Activated T-helper 2 cell treated with anti-CD3 and anti-CD28 coated beads, Interferon-gamma antibody, Interleukin-2, Interleukin-4, amounts not matched to agents 10 μg/mL and 5 μg/mL and 100 μg/mL, durations not matched to agents 14 hours and 24 hours and 36 hours (primary cell): ENCODE measurements around the gene XPC. TPM values are rescaled to one million over a fixed set of nuclear protein-coding genes. Genes with fewer than 3 reads are reported as not detected.

ENCODE experiments used
- DNase-seq: peaks from one replicate; pipeline ENCODE4 v3.0.0; 2021; ENCODE audit warnings: low spot score
- H3K27ac Mint-ChIP-seq: one replicate; pipeline ENCODE4 v1.8.0; 2021; ENCODE audit warnings: mixed read lengths
- H3K27me3 Mint-ChIP-seq: one replicate; pipeline ENCODE4 v1.8.0; 2021; ENCODE audit warnings: low read depth, mixed read lengths
- H3K36me3 Mint-ChIP-seq: one replicate; pipeline ENCODE4 v1.8.0; 2021; ENCODE audit warnings: low read depth, mixed read lengths
- H3K4me1 Mint-ChIP-seq: one replicate; pipeline ENCODE4 v1.8.0; 2021; ENCODE audit warnings: low read depth, mixed read lengths
- H3K4me3 Mint-ChIP-seq: one replicate; pipeline ENCODE4 v1.8.0; 2021; ENCODE audit warnings: low read depth, mild to moderate bottlenecking, moderate library complexity, mixed read lengths
- H3K9me3 Mint-ChIP-seq: one replicate; pipeline ENCODE4 v1.8.0; 2021; ENCODE audit warnings: mixed read lengths
- intact Hi-C: fragments of 100-400 bp; cut with micrococcal nuclease; formaldehyde crosslinking; loops from one replicate; pipeline ENCODE4 v1.15.1; 2023
- total RNA-seq: library from RNA; stranded (reverse); gene quantifications from 2 replicates; pipeline ENCODE4 v1.2.3, GENCODE V29; 2022

XPC gene
- total RNA-seq, 1 donor from 2014 or later: 33.2 TPM

DNA sequence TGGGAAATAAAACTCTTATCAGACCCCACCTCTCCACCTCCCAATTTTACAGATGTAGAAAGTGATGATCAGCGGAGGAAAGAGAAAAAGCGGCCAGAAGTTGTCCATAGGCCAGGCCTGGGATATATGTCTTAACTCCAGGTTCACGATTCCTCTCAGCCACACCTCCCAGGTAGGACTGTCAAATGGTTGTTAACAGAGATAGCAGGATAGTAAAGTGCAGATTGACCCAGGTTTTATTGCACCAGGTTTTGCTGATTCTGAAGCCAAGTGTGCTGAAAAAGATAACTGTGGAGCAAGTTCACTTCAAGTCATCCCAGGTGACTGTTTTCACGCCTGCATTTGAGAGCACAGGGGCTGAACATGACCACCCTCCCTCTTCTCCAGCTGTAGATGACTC lies 36.4 kb upstream of the XPC start:
- H3K9me3 Mint-ChIP-seq: no peaks in the 10 kb centered on the region
- no peaks in the 10 kb centered on the region for H3K4me1 Mint-ChIP-seq
- H3K4me3 Mint-ChIP-seq: no peak overlapping the region
- no peak for DNase-seq
- no peak overlapping the region for H3K27ac Mint-ChIP-seq
- intact Hi-C loops: no loop called here
- H3K36me3 Mint-ChIP-seq: no peaks in the 10 kb centered on the region
- H3K27me3 Mint-ChIP-seq: peaks cover 2% of the 10 kb centered on the region

DNA sequence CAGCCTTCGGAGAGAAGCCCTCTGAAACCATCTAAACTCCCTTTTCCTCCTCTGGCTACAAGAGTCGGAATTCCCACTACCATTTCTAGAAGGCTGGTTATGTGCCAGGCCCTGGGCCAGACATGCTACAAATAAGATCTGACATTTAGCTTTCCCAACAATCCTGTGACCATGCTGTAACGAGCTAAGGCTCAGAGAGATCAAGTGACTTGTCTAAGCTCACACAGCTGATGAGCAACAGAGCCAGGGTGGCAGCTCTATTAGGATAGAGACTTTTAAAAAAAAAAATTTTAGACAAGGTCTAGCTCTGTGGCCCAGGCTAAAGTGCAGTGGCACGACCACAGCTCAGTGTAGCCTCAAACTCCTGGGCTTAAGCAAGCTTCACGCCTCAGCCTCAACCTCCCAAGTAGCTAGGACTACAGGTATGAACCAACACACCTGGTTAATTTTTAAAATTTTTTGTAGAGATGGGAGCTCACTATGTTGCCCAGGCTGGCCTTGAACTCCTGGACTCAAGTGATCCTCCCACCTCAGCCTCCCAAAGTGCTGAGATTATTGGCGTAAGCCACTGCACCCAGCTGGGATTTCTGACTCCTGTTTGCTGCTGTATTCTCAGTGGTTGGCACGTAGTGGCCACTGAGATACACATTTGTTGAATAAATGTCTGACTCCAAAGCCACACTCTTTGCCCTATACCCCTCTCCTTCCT lies 34.8 kb upstream of the XPC start:
- intact Hi-C loops: no loop called here
- H3K4me1 Mint-ChIP-seq: no peaks in the 10 kb centered on the region
- no peak overlapping the region for H3K27ac Mint-ChIP-seq
- no peaks in the 10 kb centered on the region for H3K36me3 Mint-ChIP-seq
- H3K9me3 Mint-ChIP-seq: no peaks in the 10 kb centered on the region
- peaks cover 2% of the 10 kb centered on the region for H3K27me3 Mint-ChIP-seq
- no peak for DNase-seq
- H3K4me3 Mint-ChIP-seq: no peak overlapping the region

DNA sequence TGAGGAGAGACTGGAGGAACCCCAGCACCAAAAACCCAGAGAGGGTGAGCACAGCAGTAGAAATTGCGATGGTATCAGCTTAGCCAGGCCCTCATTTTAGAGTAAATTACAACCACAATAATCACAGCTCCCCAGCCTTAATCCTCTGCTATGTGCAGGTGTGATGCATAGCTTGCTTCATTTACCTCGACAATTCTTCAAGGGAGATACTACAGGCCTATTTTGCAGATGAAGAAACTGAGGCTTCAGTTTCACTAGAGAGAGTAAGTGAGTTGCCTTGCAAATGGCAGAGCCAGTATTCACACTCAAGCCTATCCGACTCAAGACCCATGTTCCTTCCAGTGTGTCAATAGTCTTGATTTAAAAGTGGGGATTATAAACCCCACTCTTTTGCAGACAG lies 33.6 kb upstream of the XPC start:
- Mint-ChIP-seq H3K27me3 (peaks cover 2% of the 10 kb centered on the region), H3K4me3 (no peak overlapping the region), H3K36me3 (no peaks in the 10 kb centered on the region), H3K9me3 (no peaks in the 10 kb centered on the region), H3K27ac (no peak overlapping the region), H3K4me1 (no peaks in the 10 kb centered on the region)
- intact Hi-C loops: no loop called here
- DNase-seq: no peak

DNA sequence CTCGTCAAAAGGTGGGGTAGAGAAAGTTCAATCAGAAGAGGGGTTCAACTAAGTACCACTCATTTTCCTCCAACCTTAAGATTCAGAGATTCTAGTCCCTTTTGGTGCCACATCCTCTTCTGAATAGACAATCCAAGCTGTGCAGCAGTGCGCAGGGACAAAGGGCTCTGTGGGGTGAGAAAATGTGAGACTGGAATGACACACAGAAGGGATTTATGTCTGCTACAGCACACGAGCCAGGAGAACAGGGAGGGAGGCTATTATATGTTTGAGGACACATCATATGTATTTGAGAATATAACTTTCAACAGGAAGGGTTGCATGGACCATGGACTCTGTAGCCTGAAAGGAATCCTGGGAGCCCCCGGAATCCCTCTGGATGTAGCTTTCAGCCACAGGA lies 33.2 kb upstream of the XPC start:
- intact Hi-C loops: no loop called here
- Mint-ChIP-seq H3K36me3 (no peaks in the 10 kb centered on the region), H3K27ac (no peak overlapping the region), H3K4me1 (no peaks in the 10 kb centered on the region), H3K27me3 (peaks cover 2% of the 10 kb centered on the region), H3K9me3 (no peaks in the 10 kb centered on the region), H3K4me3 (no peak overlapping the region)
- no peak for DNase-seq

DNA sequence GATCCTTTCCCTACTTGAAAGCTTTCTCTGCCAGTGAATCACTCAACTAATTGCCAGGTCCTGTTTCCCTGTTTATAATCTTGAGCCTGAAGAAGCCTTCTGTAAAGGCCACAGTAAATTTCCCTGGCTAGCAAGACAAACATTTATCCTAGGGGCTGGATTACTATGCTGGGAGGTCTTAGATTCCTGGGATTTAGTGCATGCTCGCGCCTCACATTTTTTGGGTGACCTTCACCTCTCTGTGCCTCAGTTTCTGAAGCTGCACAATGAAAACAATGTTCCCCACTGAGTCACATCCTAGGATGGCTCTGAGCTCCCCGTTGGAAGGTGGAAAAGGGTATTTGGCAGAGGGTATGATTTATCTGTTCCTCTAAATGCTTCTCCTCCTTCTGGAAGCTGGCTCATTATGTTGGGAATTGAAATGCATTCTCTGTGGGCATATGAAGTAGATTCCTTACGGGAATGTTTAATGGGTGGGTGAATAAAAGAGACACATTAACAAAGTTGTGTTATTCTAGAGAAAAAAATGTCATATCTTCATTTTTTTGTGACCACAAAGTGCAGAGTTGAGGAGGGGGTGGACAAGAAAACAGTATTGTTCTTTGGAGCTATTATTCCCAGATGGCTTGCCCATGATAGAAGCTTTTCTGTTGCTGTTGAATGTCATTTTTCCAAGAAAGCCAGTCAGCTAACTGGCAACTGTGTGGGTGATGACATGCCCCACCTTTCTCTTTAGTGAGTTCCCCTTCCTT lies 32.6 kb upstream of the XPC start:
- Mint-ChIP-seq H3K4me3 (no peak overlapping the region), H3K4me1 (no peaks in the 10 kb centered on the region), H3K36me3 (no peaks in the 10 kb centered on the region), H3K27ac (no peak overlapping the region), H3K27me3 (peaks cover 2% of the 10 kb centered on the region), H3K9me3 (no peaks in the 10 kb centered on the region)
- intact Hi-C loops: no loop called here
- DNase-seq: no peak

DNA sequence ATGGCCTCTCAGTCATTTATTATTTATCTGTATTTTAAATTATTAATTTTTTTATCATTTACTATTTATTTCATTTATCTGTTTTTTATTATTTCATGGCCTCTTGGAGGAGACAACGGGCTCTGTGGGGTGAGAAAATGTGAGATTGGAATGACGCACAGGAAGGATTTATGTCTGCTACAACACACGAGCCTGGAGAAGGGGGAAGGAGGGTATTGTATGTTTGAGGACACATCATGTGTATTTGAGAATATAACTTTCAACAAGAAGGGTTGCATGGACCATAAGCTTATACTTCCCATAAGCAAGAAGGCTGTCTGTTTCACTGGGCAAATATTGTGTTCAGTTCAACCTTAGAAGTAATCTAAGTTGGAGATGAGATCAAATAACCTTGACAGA lies 31.9 kb upstream of the XPC start:
- no peak for DNase-seq
- Mint-ChIP-seq H3K4me3 (no peak overlapping the region), H3K4me1 (no peaks in the 10 kb centered on the region), H3K27ac (no peak overlapping the region), H3K9me3 (no peaks in the 10 kb centered on the region), H3K36me3 (no peaks in the 10 kb centered on the region), H3K27me3 (peaks cover 2% of the 10 kb centered on the region)
- intact Hi-C loops: no loop called here

DNA sequence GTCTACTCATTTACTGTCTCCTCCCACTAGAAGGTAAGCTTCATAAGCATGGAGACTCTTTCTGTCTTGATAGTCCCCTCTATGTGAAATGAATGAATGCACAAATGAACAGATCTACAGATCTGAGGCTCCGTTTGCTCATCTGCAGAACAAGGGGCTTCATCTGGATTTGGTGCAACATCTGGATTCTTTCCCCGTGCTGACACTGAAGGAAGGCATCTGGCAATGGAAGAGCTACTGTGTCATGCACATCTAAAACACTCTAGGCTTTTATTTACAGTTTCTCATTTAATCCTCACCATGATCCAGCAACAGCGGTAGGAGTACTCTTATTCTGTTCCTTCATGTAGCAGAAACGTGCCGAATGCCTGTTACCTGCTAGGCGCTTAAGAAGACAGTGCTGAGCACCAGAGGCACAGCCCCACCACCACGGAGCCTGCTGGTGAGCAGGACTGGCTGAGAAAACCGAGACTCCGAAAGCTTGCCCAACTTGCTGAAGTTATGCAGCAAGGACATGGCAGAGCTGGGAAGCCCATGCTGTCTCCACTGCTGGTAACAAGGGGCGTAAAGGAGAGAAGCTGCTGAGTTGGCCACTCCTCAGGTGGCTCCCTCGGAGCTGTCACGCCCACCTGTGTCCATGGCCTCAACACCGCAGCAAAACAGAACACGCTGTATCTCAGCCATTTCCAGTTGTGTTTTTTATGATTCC lies 31.3 kb upstream of the XPC start:
- DNase-seq: no peak
- Mint-ChIP-seq H3K36me3 (no peaks in the 10 kb centered on the region), H3K27ac (no peak overlapping the region), H3K9me3 (no peaks in the 10 kb centered on the region), H3K4me1 (no peaks in the 10 kb centered on the region), H3K27me3 (peaks cover 2% of the 10 kb centered on the region), H3K4me3 (no peak overlapping the region)
- intact Hi-C loops: no loop called here

DNA sequence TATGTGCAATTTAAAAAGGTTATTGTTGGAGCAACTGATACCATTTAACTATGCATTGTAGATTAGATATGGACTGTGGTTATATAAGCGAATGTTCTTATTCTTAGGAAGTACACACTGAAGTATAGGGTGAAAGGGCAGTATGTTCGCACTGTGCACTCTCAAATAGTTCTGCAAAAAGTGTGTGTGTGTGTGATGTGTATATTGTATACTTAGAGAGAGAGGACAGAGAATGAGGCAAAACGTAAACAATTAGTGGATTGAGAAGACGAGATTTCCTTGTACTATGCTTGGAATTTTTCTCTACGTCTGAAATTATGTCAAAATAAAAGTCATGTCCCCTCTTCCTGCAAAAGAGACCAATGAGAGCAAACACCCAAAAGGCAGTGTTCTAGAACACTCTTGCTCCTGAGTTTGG lies 30.6 kb upstream of the XPC start:
- peaks cover 2% of the 10 kb centered on the region for H3K27me3 Mint-ChIP-seq
- no peaks in the 10 kb centered on the region for H3K9me3 Mint-ChIP-seq
- H3K4me3 Mint-ChIP-seq: no peak overlapping the region
- H3K27ac Mint-ChIP-seq: no peak overlapping the region
- no peaks in the 10 kb centered on the region for H3K36me3 Mint-ChIP-seq
- intact Hi-C loops: no loop called here
- H3K4me1 Mint-ChIP-seq: no peaks in the 10 kb centered on the region
- no peak for DNase-seq

DNA sequence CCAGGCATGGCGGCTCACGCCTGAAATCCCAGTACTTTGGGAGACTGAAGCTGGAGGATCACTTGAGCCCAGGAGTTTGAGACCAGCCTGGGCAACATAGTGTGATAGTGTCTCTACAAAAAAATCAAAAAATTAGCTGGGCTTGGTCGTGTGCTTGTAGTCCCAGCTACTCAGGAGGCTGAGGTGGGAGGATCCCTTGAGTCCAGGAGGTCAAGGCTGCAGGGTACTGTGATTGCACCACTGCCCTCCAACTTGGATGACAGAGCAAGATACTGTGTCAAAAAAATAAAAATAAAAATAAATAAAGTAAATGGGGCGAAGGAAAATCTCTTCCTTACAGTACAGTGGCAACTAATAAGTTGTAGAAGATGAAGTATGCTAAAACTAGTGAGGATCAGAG lies 29.8 kb upstream of the XPC start:
- intact Hi-C loops: no loop called here

DNA sequence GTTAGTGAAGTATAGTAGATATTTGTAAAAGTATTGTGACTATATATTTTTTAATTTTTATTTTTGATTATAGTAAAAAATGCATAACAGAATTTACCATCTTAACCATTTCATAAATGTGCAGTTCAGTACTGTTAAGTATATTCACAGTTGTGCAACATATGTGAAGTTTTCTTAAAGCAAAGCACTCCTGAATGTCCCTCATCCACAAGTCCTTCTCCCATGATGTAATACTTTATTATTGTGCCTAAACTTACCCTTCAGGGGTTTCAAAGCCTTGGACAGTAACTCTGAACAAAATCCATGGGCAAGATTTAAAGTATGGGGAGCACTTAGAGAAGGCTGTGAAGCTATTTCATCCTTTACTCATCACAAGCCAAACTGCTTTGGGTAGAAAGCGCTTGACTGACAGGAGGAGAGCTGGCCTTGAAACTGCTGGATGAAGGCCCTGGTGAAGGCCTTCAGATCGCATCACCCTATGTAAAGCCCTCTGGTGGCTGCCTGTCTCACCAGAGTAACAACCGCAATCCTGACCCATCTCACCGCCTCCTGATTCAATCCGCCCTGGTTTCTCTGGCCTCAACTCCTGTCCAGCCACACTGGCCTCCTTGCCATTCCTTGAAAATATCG lies 28.3 kb upstream of the XPC start:
- Mint-ChIP-seq H3K27ac (no peak overlapping the region), H3K4me3 (no peak overlapping the region), H3K4me1 (no peaks in the 10 kb centered on the region), H3K36me3 (no peaks in the 10 kb centered on the region), H3K9me3 (no peaks in the 10 kb centered on the region), H3K27me3 (no peaks in the 10 kb centered on the region)
- intact Hi-C loops: no loop called here
- DNase-seq: no peak

More for the DNA sequence above, 29.8 kb upstream of the XPC start:
- H3K4me3 Mint-ChIP-seq: no peak overlapping the region
- no peaks in the 10 kb centered on the region for H3K4me1 Mint-ChIP-seq
- no peak overlapping the region for H3K27ac Mint-ChIP-seq
- DNase-seq: no peak
- peaks cover 2% of the 10 kb centered on the region for H3K27me3 Mint-ChIP-seq
- no peaks in the 10 kb centered on the region for H3K9me3 Mint-ChIP-seq
- H3K36me3 Mint-ChIP-seq: no peaks in the 10 kb centered on the region

DNA sequence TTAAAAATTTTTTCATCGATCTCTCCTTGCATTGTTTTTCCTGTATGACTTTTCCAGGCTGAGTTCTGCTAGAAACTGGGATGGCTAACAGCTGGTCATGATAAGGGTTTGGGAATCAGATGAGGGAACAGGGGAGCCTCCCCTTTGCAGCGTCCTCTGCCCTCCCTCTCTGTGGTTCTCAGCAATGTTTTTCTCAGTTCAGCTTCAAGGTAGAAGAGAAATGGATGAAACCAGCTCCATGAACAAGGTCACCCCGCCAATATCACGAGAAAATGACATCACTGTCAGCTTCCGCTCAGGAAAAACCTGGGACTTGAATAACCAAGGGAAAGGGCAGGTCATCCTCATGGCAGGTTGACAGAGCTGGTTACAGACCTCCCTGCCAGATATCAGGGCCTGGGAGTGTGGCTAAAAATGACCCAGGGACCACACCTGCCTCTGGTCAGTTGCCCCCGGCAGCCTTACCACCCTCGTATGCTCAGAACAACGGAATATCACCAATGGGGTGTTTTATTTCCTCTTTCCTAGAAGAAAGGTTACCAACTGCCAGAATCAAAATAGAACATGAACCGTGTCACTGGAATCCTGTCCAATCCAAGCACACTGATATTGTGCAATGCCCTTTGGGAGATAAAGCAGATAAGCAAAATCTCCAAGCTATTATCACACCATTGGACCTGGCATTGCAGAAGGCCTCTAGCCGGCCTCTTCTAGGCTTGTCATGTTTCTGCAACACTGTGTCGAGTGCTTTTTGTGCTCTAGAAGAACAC lies 26.3 kb upstream of the XPC start:
- no peak for DNase-seq
- Mint-ChIP-seq H3K4me1 (no peaks in the 10 kb centered on the region), H3K36me3 (peaks cover 9% of the 10 kb centered on the region), H3K27ac (no peak overlapping the region), H3K4me3 (no peak overlapping the region), H3K27me3 (no peaks in the 10 kb centered on the region), H3K9me3 (no peaks in the 10 kb centered on the region)
- intact Hi-C loops: loop anchor here (5.0 kb wide), 1 partner anchor 263 kb away; no protein-coding TSS in a partner anchor

DNA sequence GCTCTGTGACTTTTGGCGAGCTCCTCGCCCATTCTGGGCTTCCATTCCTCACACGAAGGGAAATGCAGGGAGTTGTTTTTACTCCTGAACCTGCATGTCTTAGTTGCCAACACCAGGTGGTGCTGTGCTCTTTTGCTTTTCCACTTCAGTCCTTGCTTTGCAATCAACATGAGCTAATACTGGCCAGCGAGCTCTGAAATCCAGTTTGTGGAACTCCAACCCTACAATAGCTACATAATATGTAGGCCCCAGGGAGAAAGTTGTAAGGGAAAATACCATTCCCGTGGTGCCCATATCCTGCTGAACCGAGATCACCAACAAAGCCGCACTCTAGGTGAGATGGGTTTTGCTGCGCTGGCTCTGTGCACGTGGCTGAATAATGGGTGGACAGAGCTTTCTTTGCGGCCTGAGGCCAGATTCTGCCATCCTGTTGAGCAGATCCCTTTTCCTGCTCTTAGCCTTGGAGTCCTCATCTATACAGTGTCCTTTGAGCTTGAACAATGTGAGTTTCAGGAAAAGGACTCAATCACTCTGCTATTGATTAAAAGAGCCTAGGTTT lies 25.2 kb upstream of the XPC start:
- Mint-ChIP-seq H3K36me3 (peaks cover 20% of the 10 kb centered on the region), H3K4me1 (no peaks in the 10 kb centered on the region), H3K9me3 (no peaks in the 10 kb centered on the region), H3K4me3 (no peak overlapping the region), H3K27me3 (no peaks in the 10 kb centered on the region), H3K27ac (no peak overlapping the region)
- DNase-seq: peak; percentile 18
- intact Hi-C loops: loop anchor here (5.0 kb wide), 1 partner anchor 264 kb away; no protein-coding TSS in a partner anchor
